NCI-H345 treated with DMSO at 0.1 percent for 48 hours (cell line): ENCODE results near the gene SETX.

ENCODE experiments used
- DNase-seq: peaks from one replicate; lab custom pipeline; 2025; ENCODE audit not compliant: unreplicated experiment; lab: John Stamatoyannopoulos, UW

The SETX gene

GRCh38 chr9:132364068-132364467 lies 9.3 kb upstream of the SETX start:
- no peak for DNase-seq

GRCh38 chr9:132357764-132358163 lies 3.0 kb upstream of the SETX start:
- DNase-seq = no peak

- DNase-seq = no peak
Measured at GRCh38 chr9:132356324-132356924, 1.6 kb upstream of the SETX start.

- no peak for DNase-seq
Measured at GRCh38 chr9:132351404-132352045, 3.3 kb downstream of the SETX start.

GRCh38 chr9:132350861-132351315 lies 3.9 kb downstream of the SETX start:
- DNase-seq = no peak

- DNase-seq = no peak
Measured at GRCh38 chr9:132348676-132349075, 6.1 kb downstream of the SETX start.

GRCh38 chr9:132346177-132346576 lies 8.6 kb downstream of the SETX start:
- no peak for DNase-seq

GRCh38 chr9:132341177-132341840 lies 13.5 kb downstream of the SETX start:
- no peak for DNase-seq

GRCh38 chr9:132334364-132334763 lies 20.4 kb downstream of the SETX start:
- DNase-seq = no peak

GRCh38 chr9:132333556-132333955 lies 21.2 kb downstream of the SETX start:
- no peak for DNase-seq

GRCh38 chr9:132328580-132328979 lies 26.2 kb downstream of the SETX start:
- no peak for DNase-seq

GRCh38 chr9:132327537-132327936 lies 27.2 kb downstream of the SETX start:
- no peak for DNase-seq

GRCh38 chr9:132324425-132324824 lies 30.4 kb downstream of the SETX start:
- no peak for DNase-seq

GRCh38 chr9:132319421-132320110 lies 35.2 kb downstream of the SETX start:
- no peak for DNase-seq

- DNase-seq = no peak
Measured at GRCh38 chr9:132312873-132313272, 41.9 kb downstream of the SETX start.

GRCh38 chr9:132312426-132312825 lies 42.4 kb downstream of the SETX start:
- no peak for DNase-seq

GRCh38 chr9:132311978-132312377 lies 42.8 kb downstream of the SETX start:
- no peak for DNase-seq

GRCh38 chr9:132309056-132309455 lies 45.7 kb downstream of the SETX start:
- DNase-seq = no peak

- DNase-seq = no peak
Measured at GRCh38 chr9:132301521-132301920, 53.3 kb downstream of the SETX start.

- no peak for DNase-seq
Measured at GRCh38 chr9:132299221-132299620, 55.6 kb downstream of the SETX start.

- DNase-seq = no peak
Measured at GRCh38 chr9:132295181-132295580, 59.6 kb downstream of the SETX start.
